ENCODE data around the gene GLG1. TPM values are rescaled to one million over a fixed set of nuclear protein-coding genes. Genes with fewer than 3 reads are reported as not detected.
A peak's percentile ranks its signal among the peaks of the same experiment; 100 is the strongest.

Gene GLG1
- 165 TPM for polyA plus RNA-seq (2013, experiment 1 of 2; ENCODE audit: insufficient read length)
- 164 TPM for polyA plus RNA-seq (2013, experiment 2 of 2; ENCODE audit: insufficient read length)

DNA sequence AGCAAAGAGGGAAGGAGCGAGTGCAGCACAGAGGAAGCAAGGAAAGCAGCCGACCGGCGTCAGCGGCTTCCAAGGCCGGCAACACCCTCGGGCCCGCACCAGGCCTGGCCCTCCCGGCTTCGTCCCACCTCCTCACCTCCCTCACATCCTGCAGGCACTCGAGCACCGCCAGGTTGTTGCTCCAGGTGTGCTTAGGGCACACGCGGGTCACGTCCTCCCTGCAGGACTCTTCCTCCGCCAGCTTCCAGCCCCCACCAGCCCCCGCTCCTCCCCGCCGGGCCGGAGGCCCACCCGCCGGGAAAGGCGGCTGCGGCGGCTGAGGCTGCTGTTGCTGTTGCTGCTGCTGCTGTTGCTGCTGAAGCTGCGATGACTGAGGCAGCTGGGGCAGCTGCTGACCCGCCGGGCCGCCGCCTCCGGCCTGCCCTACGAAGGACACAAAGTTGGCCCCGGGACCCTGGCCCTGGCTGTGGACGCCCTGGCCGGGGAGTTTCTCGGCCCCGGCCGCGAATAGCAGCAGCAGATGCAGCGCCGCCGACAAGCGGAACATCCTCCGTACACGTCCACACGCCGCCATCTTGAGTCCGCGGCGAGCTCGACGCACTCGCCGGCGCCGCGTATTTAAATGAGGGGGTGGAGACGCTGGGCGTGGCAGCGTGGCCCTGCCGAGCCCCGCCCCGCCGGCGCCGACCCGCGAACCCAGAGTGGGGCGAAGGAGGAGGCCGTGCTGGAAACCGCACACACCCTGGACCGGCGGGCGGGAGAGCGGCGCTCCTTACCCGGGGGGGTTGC is at the start of gene GLG1:
Gene GLG1 (minus strand): TSS at position 594 of the 789 bp plus-strand sequence. CDS start 20 bp downstream, at position 574.
- DNase-seq: peak; percentile 91

DNA sequence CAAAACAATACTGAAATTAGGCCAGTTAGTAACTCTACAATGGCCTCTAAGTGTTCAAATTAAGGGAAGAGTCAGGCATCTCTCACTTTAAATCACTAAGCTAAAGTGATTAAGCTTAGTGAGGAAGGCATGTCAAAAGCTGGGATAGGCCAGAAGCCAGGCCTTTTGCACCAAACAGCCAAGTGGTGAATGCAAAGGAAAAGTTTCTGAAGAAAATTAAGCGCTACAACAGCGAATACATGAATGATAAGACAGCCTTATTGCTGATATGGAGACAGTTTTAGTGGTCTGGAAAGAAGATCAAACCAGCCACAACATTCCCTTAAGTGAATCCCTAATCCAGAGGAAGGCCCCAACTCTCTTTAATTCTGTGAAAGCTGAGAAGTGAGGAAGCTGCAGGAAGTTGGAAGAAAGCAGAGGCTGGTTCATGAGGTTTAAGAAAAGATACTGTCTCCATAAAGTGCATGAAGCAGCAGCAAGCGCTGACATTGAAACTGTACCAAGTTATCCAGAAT is 47.7 kb upstream of the GLG1 start:
- no peak for DNase-seq

DNA sequence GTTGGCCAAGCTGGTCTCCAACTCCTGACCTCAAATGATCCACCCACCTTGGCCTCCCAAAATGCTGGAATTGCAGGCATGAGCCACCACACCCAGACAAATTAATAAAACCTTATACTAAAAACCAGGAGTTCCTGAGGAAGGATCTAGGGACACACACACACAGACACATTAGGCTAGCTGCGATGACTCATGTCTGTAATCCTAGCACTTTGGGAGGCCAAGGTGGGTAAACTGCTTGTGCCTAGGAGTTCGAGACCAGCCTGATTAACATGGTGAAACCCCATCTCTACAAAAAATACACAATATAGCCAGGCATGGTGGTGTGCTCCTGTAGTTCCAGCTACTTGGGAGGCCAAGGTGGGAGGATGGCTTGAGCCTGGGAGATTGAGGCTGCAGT is 46.0 kb upstream of the GLG1 start:
- DNase-seq: peak; percentile 18

DNA sequence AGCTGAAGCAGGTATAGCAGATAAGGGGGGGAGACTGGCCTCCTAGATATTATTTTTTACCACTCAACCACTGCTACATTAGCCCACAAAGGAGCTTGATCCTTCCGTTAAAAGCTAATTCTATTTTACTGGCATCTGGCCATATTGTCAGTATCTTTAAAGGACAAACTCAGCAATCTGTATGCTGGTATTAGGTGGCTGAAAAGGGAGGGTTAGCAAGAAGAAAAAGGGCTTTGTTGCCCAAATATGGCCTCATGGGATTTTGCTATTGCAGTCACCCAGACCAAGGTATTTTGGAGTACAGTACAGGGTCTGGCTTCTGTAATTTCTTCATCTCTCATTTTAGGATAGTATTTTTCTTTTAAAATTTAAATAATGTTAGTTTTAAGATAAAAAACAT is 45.3 kb upstream of the GLG1 start:
- no peak for DNase-seq

DNA sequence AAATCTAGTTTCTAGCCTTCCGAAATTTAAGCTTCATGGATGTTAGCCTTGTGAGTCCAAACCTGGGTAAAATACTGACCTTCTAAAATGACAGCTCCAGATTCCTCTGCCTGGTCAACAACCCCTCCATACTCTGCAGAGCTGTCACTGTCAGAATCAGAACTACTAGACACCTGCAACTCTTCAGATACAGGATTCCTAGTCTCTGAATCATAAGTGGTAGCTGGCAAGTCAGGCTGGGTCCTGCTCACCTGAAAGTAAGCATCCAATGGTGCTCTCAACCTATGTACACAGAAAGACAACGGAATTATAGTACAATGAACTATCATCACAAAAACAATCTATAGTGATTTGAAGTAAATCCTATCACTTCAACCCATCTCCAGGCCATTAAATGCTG is 44.9 kb upstream of the GLG1 start:
- DNase-seq: no peak

DNA sequence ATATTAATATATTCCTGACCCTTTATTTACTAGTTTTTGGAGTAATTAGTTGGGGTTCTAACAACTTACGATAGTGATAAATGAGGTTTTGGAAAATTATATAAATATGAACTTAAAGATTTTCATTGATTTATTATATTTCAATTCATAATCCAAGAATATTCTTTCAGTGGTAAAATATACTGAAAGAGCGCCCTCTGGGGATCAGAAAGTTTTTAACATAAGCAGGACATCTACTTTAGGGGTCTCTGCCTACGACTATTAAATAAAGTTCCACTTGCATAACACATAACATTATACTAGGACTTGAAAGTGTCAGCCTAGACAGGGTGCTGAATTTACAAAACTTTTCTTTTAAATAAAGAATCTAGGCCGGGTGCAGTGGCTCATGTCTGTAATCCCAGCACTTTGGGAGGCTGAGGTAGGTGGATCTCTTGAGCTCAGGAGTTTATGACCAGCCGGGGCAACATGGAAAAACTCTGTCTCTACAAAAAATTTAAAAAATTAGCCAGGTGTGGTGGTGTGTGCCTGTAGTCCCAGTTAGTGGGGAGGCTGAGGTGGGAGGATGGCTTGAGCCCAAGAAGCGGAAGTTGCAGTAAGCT is 44.2 kb upstream of the GLG1 start:
- DNase-seq: no peak

DNA sequence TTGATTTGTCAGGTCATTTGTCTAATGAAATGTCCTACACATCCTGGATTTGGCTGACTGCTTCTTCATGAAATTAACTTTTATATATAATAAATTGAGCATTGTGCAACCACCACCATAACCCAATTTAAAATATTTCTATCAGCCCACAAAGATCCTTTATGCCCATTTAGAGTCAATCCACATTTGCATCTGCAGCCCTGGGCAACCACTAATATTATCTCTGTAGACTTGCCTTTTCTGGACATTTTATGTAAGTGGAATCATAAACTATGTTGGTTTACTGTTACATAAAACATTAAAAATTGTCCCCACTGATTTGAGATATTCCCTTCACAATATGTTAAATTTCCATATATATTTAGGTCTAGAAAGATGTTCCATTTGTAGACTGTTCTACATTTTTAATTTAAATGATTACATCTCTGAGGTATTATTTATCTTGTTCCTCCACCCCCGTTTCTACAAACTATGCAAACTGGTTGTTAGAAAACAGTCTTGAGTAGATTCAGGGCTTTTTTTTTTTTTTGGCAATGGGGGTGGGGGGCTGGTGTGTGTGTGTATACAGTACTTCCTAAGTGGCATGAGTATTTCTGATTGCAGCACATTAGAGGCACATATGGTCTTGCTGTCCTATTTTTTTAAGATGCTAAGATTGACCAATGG is 43.1 kb upstream of the GLG1 start:
- DNase-seq: no peak

DNA sequence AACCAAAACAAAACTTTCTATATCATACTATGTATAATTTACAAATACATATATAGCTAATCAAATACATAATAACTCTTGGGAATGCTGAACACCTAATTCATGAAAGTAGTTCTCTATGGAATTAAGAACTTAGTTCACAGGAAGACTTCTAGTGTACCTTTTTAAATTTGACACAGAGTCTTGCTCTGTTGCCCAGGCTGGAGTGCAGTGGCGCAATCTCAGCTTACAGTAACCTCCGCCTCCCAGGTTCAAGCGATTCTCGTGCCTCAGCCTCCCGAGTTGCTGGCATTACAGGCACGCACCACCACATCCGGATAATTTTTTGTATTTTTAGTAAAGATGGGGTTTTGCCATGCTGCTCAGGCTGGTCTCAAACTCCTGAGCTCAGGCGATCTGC is 35.1 kb upstream of the GLG1 start:
- DNase-seq: no peak

DNA sequence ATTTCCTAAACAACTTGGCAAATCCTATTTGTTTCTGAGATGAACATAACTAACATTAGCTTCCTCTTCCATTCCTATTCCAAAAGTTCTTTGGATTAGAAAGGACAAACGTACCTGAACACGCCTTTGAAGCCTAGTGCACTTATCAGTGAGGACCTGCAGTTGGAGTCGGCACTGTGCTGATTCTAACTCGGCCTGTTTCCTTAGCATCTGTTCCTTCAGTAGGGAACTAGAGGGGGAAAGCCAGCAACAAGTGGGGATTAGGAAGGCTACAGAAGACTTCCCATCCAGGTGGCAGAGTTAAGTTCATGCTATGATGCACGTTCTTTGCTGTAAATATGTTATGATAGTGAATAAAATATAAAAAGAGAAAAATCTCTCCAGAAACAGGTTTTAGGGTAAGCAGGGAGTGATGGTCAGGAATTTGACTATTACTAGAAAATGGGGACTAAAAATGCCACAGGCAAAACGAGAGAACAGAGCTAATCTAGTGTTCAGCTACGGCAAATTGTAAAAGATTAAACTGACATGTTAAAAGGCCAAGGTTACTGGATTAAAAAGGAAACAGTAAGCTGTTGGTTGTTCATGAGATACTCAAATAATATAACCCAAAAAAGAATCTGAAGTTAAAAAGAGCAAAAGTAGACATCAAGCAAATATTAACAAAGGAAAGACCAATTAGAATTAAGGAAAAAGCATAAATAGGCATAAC is 31.0 kb upstream of the GLG1 start:
- DNase-seq: no peak

DNA sequence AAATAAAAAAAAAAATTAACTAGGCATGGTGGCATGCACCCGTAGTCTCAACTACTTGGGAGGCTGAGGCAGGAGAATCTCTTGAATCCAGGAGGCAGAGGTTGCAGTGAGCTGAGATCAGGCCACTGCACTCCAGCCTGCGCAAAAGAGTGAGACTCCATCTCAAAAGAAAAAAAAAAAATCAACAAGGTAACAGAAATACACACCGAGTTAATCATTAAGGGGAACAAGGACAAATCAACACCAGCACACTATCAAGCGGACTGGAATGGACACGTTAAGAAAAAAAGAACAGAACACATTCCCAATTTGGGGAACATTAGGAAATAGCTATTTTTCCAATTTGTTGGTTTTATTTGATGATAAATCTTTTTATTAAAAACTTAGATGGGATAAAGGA is 28.4 kb upstream of the GLG1 start:
- no peak for DNase-seq

DNA sequence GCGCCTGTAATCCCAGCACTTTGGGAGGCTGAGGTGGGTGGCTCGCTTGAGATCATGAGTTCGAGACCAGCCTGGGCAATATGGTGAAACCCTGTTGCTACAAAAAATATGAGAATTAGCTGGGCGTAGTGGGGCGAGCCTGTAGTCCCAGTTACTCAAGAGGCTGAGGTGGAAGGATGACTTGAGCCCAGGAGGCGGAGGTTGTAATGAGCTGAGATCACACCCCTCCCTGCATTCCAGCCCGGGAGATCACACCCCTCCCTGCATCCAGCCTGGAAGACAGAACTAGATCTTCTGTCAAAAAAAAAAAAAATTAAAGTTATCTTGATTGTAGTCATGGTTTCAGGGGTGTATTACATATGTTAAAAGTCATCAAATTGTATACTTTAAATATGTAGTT is 26.8 kb upstream of the GLG1 start:
- DNase-seq: no peak

DNA sequence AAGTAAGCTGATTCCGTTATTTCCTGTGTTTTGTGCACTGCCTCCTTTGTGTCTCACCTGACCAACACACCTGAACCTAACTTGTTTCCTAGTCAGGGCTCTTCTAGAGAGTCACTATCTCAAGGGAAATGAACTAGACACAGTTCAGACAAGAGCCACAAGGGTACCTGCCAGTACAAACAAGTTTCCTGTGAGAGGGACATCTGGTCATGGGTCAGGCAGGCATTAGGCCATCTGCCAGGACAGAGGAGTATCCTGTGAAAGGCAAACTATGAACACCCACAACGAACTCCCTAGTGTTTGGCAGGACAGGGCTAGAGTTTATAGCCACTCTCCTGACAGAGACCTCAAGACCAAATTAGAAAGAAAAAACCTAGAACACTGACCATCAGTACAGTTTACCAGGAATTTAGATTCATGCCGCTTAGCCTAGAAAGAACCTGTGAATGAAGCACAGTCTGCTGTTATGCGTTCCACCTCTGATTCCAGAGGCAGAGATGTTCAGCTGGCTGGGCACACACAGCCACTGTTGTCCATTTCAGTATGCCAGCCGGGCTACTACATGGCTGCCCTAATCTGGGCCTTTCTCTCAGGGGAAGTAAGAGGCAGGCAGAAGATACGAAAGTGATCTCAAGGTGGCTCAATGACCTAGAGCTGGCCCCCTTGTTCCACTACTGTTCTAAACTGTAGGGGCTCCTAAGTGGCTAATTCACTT is 20.7 kb upstream of the GLG1 start:
- DNase-seq: no peak

DNA sequence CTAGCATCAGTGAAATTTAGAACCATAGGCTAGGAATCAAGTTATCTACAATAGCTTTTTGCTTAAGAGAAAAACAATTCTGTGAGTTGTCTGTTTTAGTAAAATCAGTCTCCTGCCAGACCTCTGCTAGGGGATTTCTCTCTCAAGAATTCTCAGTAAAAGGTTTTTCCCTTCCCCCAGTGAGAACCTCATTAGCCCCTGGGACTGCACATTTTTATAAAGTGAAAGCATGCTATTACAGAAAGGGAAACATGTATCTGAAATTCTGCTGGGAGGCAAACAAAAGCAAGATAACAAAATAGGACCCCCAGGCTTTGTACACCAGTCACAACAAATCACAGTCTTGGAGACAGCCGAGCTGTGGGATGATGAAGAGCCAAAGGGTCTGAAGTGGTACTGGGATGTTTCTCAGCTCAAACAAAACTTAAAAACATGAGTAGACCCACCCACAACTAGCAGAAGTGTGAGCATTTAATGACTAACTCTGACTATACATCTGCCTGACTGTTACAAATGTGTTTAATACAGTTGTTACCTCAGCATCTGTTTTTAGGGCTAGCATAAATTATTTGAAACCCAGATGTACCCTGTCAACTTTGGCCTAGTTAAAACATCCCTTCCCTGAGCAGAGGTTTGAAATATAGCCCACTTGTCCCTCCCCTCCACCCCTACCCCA is 20.0 kb upstream of the GLG1 start:
- DNase-seq: no peak

DNA sequence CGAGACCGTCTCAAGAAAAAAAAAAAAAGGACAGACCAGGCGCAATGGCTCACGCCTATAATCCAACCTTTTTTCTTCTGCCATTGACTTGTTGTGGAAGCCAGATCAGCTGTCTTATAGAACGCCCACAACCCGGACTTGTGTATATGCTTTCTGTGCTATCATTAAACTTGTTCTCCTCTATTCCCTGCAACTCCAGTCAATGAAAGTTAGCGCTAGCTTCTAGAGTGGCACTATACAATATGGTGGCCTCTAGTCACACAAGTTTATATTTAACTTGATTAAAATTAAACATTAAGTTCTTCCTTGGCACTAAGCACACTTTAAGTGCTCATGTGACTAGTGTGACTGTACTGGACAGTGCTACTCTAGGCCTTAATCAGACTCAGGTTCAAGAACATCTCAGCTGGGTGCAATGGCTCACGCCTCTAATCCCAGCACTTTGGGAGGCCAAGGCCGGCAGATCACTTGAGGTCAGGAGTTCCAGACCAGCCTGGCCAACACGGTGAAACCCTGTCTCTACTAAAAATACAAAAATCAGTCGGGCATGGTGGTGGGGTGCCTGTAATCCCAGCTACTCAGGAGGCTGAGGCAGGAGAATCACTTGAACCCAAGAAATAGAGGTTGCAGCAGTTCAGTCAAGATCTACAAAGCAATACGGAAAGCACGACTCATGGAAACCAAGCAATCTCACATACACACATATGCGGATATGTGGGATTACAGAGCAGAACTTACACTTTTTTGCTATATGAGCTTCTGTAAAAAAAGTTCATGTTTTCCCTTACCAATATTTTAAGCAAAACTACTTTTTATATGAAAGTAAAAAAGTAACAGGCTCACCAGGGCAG is 18.8 kb upstream of the GLG1 start:
- DNase-seq: no peak

DNA sequence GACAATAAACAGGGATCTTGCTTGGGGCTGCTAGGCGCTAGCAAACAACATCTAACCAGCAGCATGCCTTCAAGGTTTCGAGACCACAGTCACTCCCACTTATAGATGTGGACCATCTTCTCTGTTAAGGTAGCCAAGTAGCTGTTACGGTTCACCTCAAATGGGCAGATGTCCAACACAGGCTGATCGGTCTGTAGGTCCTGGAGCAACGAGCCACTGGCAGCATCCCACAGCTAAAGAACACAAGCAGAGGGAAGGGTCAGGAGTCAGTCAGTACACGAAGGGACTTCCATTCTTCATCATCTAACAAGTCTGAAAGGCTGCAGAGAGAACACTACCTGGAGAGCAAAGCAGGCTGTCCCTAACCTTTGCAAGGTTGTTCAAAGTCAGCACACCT is 16.9 kb upstream of the GLG1 start:
- DNase-seq: no peak

DNA sequence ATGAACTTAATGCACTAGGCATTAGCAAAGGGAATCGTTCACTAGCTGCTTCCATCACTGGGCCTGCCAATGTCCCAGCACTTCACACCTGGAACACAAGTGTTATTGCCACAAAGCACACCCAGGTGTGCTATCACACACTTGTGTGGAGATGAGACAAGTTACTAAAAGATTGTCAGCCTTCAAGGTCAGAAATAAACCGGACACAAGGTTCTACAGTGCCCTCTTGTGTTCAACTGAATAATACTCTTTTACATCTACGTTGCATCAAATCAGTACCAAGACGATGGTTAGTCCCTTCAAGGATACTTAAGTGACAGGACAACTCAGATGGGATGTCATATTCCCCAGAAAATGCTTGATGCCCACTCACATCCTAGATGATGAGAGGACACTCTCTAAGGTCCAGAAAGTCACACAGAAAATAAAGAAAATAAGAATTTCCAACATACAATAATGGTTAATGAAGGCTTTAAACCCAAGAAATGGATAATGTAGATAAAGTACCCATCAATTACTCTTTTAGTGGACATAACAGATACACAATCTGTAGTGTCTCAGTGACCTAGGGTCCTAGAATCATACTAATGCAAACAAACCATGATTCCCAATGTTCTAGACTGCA is 16.4 kb upstream of the GLG1 start:
- DNase-seq: peak; percentile 39

DNA sequence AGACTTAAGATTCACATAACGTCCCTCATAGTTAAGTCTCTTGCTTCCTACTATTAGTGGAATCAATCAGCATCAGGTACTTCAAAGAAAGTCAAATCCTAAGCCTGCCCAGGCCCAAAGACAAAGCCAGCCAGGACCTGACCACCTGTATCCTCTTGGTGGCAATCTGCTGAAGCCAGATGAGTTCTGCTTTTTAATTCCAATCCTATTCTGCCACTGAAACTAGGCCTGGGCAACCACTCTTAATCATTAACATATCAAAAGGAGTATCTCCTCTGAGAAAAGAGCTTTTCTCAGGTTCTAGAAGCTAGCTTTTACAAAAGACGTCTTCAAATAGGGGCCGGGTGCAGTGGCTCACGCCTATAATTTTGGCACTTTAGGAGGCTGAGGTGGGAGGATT is 15.1 kb upstream of the GLG1 start:
- no peak for DNase-seq

DNA sequence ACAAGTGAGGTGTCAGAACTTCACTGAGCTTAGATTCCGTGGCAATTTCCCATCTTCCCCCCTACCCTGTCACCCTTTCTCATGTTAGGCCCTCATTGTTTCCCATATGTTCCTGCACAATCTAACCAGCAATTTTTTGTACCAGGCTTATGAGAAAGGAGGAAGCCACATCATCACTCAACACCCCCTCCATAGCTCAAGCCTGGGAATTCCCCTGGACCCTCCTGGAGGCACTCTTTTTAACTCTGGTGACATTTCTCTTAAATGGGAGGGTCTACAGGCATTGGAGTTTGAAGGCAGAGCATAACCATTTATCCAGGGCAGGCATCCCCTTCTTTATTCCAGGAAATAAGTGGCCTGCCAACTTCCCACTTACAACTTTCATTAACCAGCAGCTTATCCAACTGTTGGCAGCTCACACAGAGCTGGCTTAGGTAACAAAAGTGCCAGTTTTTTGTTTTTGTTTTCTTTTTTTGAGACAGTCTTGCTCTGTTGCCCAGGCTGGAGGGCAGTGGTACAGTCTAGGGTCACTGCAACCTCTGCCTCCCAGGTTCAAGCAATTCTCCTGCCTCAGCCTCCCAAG is 10.4 kb upstream of the GLG1 start:
- DNase-seq: no peak

DNA sequence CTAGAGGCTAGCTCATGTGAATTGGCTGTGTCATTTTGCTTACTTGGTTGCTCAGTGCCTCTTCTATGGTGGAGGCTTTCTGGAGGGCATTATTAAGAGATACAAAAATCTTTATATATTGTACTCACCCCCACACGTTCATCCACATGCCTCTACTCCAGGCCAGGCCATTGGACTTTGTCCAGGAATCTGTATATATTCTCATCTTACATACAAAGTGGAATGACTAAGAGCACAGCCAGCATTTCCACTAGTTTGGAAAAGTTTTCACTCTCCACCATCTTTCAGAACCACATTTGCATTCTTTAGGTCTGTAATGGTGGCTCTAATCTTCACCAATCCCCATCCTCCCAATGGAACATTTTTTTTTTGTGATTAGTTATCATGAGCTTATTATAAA is 4.8 kb upstream of the GLG1 start:
- peak; percentile 77 for DNase-seq

DNA sequence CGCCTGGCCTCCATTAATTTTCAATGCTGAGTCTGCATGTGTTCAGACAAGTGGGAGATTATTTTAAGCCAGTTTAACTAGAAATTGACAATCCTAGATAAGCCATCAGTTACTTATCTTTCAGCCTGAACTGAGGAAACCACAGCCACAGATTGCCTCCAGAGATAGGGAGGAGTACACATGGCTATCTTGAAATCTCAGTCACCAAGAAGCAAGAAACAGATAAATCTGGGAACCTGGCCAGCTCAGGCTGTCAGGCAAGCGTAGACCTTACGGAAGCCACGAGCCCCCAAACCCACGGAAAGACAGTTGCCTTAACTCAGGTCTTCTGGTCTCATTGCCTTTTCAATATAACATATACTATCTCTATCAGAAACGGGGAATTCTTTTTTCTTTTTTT is 2.0 kb upstream of the GLG1 start:
- no peak for DNase-seq

Data from fibroblast of skin of abdomen (primary cell).